NCI-H524 (cell line): ENCODE data around the gene TMCO4.

Source experiments
- DNase-seq, 2 experiments: peaks; one replicate each; lab custom pipeline; 2025; lab: John Stamatoyannopoulos, UW

The TMCO4 gene

GRCh38 chr1:19749685-19750084, 50.0 kb downstream of the TMCO4 start:
- no peak for DNase-seq

- DNase-seq, result no peak
Measured at GRCh38 chr1:19747761-19748160, 52.0 kb downstream of the TMCO4 start.

GRCh38 chr1:19744886-19745285, 54.8 kb downstream of the TMCO4 start:
- DNase-seq, result peak in 1 of 2 experiments; percentile 30

GRCh38 chr1:19744335-19744743, 55.4 kb downstream of the TMCO4 start:
- no peak for DNase-seq

- no peak for DNase-seq
Measured at GRCh38 chr1:19743793-19744192, 55.9 kb downstream of the TMCO4 start.

GRCh38 chr1:19743180-19743579, 56.5 kb downstream of the TMCO4 start:
- DNase-seq, result no peak

- DNase-seq, result no peak
Measured at GRCh38 chr1:19739628-19740027, 60.1 kb downstream of the TMCO4 start.

- no peak for DNase-seq
Measured at GRCh38 chr1:19738669-19739068, 61.0 kb downstream of the TMCO4 start.

- DNase-seq, result no peak
Measured at GRCh38 chr1:19738076-19738475, 61.6 kb downstream of the TMCO4 start.

GRCh38 chr1:19737104-19737825, 62.5 kb downstream of the TMCO4 start:
- peak in 1 of 2 experiments; percentile 57 for DNase-seq

- no peak for DNase-seq
Measured at GRCh38 chr1:19735440-19736127, 64.1 kb downstream of the TMCO4 start.

GRCh38 chr1:19734472-19734999, 65.2 kb downstream of the TMCO4 start:
- peak; percentile 42 to 69 for DNase-seq

GRCh38 chr1:19734056-19734455, 65.7 kb downstream of the TMCO4 start:
- DNase-seq, result no peak

- DNase-seq, result no peak
Measured at GRCh38 chr1:19733615-19734014, 66.1 kb downstream of the TMCO4 start.

- DNase-seq, result no peak
Measured at GRCh38 chr1:19731311-19731821, 68.3 kb downstream of the TMCO4 start.

GRCh38 chr1:19730793-19731192, 68.9 kb downstream of the TMCO4 start:
- peak; percentile 71 to 84 for DNase-seq

GRCh38 chr1:19730232-19730631, 69.5 kb downstream of the TMCO4 start:
- DNase-seq, result no peak

GRCh38 chr1:19728413-19729145, 71.1 kb downstream of the TMCO4 start:
- DNase-seq, result no peak

GRCh38 chr1:19725606-19726005, 74.1 kb downstream of the TMCO4 start:
- DNase-seq, result no peak

- DNase-seq, result no peak
Measured at GRCh38 chr1:19723874-19724273, 75.8 kb downstream of the TMCO4 start.

- DNase-seq, result no peak
Measured at GRCh38 chr1:19720973-19721372, 78.7 kb downstream of the TMCO4 start.

GRCh38 chr1:19720174-19720573, 79.5 kb downstream of the TMCO4 start:
- DNase-seq, result no peak
